HG03064 (cell line): Measurements from ENCODE around the gene TH.

Source experiments
- ATAC-seq: cut with Tn5 transposase; IDR thresholded peaks from one replicate; pipeline ENCODE4 v1.9.1; 2021; ENCODE audit warnings: low read depth; ENCODE audit not compliant: unreplicated experiment

The TH gene

DNA sequence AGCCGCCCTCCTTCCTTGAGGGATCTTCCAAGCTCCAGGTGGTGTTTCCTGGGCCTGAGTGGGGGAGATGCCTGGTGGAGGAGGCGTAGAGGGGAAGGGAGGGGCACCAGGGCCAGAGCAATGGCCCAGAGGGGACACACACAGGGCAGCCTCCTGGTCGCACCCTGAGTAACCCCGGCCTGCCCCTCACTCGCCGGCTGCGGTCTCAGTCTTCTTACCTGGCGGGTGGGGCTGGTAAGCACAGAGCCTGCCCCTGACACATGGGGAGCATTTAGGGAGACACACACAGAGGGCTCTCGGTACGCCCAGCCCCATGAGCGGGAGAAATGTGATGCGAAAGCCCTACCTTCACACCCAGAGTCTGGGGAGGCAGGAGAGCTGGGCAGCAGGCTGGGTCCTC is 56.3 kb downstream of the TH start:
- no peak for ATAC-seq

DNA sequence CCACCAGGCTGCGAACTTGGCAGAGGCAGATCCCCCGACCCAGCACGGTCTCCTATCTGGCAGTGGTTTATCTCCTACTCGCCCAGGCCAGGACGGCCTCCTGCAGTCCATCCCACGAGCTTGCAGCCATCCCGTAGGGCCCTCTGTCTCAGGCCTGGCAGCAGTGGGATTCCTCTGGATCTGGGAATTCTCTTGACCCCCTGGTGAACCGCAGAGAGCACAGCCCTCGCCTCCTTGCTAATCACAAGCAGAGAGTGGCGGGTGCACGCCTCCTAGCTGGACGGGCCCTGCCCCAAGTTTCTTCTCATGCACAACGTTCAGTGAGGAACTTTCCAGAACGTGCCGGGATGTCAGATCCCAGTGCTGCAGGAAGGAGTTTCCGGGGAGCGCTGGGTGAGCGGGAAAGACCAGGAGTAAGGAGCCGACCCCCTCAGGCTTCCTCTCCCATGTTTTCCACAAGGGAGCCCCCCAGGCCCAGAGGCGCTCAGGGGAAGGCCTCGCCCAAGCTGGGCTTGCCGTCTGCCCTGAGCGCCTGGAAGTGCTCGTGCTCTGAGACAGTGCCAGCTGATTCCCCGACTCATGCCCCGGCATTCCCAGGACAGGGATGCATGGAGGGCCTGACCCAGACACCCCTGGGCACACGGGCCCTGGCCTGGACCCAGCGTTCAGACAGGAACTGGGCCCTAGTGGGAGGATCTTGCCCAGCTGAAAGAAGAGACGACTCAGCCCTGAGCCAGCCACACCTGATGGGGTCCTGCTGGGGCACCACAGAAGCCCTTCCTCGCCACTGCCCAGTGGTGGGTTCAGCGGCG is 57.0 kb downstream of the TH start:
- ATAC-seq: no peak
